ENCODE measurements around the gene ACE2. TPM values are rescaled to one million over a fixed set of nuclear protein-coding genes. Genes with fewer than 3 reads are reported as not detected.

Gene ACE2
- polyA plus RNA-seq, 1 donor from 2014 or later: 0.64 TPM

DNA sequence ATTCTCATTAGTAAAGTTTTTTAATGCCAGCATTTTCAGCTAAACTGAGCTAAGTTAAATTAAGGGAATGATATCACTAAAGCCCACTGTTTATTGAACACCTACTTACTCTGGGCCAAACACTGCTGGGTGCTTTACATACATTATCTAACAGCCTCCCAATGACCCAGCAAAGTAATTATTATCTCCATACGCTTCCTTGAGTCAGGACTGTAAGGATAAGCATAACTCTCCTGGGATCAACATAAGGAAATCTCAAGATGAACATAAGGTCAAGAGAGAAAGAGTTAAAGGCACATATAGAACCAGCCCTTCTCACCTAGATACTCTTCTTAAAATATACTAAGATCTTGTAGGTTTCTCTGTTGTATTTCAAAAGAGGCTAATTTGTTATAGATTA is 86.5 kb downstream of the ACE2 start:
- no peaks in the 10 kb centered on the region for H3K36me3 ChIP-seq (ENCODE audit: insufficient read depth, low read length)
- H3K79me2 ChIP-seq (replicated peaks; ENCODE audit: insufficient read depth, low read length): no peaks in the 10 kb centered on the region
- H3K27ac ChIP-seq (ENCODE audit: low read length): no peak overlapping the region
- H4K20me1 ChIP-seq (ENCODE audit: insufficient read depth): no peaks in the 10 kb centered on the region
- H3F3A ChIP-seq (ENCODE audit: insufficient read depth, low read length, poor library complexity, severe bottlenecking): no peaks in the 10 kb centered on the region
- no peak overlapping the region for H3K4me2 ChIP-seq (ENCODE audit: low read length)
- H3K27me3 ChIP-seq (ENCODE audit: insufficient read depth, low read depth, low read length): no peaks in the 10 kb centered on the region
- TF ChIP-seq TAF1 (IDR thresholded peaks at IDR 0.05; ENCODE audit: low read depth): no peak
- TF ChIP-seq RAD21 (conservative IDR thresholded peaks at IDR 0.05): no peak
- no peak for TF ChIP-seq MXI1 (conservative IDR thresholded peaks at IDR 0.05; ENCODE audit: poor library complexity, severe bottlenecking)
- TF ChIP-seq EZH2 (IDR thresholded peaks at IDR 0.05; ENCODE audit: borderline replicate concordance, insufficient read depth, low read length, poor library complexity, severe bottlenecking): no peak
- no peak for TF ChIP-seq POLR2AphosphoS5 (IDR thresholded peaks at IDR 0.05)
- TF ChIP-seq SMC3 (conservative IDR thresholded peaks at IDR 0.05; ENCODE audit: poor library complexity): no peak
- TF ChIP-seq EP300 (conservative IDR thresholded peaks at IDR 0.05; ENCODE audit: poor library complexity, severe bottlenecking): no peak
- TF ChIP-seq, protein P1, sequence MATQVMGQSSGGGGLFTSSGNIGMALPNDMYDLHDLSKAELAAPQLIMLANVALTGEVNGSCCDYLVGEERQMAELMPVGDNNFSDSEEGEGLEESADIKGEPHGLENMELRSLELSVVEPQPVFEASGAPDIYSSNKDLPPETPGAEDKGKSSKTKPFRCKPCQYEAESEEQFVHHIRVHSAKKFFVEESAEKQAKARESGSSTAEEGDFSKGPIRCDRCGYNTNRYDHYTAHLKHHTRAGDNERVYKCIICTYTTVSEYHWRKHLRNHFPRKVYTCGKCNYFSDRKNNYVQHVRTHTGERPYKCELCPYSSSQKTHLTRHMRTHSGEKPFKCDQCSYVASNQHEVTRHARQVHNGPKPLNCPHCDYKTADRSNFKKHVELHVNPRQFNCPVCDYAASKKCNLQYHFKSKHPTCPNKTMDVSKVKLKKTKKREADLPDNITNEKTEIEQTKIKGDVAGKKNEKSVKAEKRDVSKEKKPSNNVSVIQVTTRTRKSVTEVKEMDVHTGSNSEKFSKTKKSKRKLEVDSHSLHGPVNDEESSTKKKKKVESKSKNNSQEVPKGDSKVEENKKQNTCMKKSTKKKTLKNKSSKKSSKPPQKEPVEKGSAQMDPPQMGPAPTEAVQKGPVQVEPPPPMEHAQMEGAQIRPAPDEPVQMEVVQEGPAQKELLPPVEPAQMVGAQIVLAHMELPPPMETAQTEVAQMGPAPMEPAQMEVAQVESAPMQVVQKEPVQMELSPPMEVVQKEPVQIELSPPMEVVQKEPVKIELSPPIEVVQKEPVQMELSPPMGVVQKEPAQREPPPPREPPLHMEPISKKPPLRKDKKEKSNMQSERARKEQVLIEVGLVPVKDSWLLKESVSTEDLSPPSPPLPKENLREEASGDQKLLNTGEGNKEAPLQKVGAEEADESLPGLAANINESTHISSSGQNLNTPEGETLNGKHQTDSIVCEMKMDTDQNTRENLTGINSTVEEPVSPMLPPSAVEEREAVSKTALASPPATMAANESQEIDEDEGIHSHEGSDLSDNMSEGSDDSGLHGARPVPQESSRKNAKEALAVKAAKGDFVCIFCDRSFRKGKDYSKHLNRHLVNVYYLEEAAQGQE (IDR thresholded peaks at IDR 0.05; ENCODE audit: borderline replicate concordance): no peak
- TF ChIP-seq, protein P2, sequence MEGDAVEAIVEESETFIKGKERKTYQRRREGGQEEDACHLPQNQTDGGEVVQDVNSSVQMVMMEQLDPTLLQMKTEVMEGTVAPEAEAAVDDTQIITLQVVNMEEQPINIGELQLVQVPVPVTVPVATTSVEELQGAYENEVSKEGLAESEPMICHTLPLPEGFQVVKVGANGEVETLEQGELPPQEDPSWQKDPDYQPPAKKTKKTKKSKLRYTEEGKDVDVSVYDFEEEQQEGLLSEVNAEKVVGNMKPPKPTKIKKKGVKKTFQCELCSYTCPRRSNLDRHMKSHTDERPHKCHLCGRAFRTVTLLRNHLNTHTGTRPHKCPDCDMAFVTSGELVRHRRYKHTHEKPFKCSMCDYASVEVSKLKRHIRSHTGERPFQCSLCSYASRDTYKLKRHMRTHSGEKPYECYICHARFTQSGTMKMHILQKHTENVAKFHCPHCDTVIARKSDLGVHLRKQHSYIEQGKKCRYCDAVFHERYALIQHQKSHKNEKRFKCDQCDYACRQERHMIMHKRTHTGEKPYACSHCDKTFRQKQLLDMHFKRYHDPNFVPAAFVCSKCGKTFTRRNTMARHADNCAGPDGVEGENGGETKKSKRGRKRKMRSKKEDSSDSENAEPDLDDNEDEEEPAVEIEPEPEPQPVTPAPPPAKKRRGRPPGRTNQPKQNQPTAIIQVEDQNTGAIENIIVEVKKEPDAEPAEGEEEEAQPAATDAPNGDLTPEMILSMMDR (IDR thresholded peaks at IDR 0.05; ENCODE audit: poor library complexity, severe bottlenecking): no peak
- no peak overlapping the region for H3K4me3 ChIP-seq (ENCODE audit: low read length)
- no peak overlapping the region for H2AFZ ChIP-seq (ENCODE audit: low read depth, low read length)
- no peak overlapping the region for H3K9ac ChIP-seq (ENCODE audit: low read length)
- H3K9me3 ChIP-seq (ENCODE audit: low read length): no peaks in the 10 kb centered on the region
- H3K9me2 ChIP-seq (ENCODE audit: insufficient read depth, low read length): no peaks in the 10 kb centered on the region

DNA sequence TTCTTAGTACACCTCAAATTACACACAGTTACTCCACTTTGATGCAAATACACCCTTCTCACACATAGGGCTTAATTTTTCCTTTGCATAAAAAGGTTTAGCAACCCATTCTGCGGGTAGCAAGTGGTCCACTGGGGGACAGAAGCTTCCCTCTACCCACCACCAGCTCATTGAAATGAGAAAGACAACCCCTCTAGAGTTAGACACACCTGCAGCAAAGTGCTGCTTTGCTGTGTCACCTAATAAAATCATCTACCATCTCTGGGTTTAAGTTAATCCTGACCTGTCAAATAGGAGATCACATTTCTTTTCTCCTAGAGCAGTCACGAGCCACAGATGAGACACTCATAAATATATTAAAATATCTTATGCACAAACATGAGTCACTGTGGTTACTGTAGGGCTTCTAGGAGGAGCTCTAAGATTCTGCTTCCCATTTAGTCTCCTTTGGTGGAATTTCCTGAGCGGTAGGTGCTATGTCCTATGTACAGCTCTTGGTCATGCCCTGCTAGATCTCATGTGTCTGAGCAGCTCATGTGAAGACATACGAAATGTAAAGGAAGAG is 88.3 kb downstream of the ACE2 start:
- Histone ChIP-seq H3K79me2 (replicated peaks; ENCODE audit: insufficient read depth, low read length) (no peaks in the 10 kb centered on the region), H4K20me1 (ENCODE audit: insufficient read depth) (no peaks in the 10 kb centered on the region), H3K36me3 (ENCODE audit: insufficient read depth, low read length) (no peaks in the 10 kb centered on the region), H3F3A (ENCODE audit: insufficient read depth, low read length, poor library complexity, severe bottlenecking) (no peaks in the 10 kb centered on the region), H3K9ac (ENCODE audit: low read length) (no peak overlapping the region), H3K27me3 (ENCODE audit: insufficient read depth, low read depth, low read length) (no peaks in the 10 kb centered on the region), H3K9me3 (ENCODE audit: low read length) (no peaks in the 10 kb centered on the region), H2AFZ (ENCODE audit: low read depth, low read length) (no peak overlapping the region), H3K4me3 (ENCODE audit: low read length) (no peak overlapping the region), H3K9me2 (ENCODE audit: insufficient read depth, low read length) (no peaks in the 10 kb centered on the region), H3K27ac (ENCODE audit: low read length) (no peak overlapping the region), H3K4me2 (ENCODE audit: low read length) (no peak overlapping the region)
- TF ChIP-seq POLR2AphosphoS5 (IDR thresholded peaks at IDR 0.05): no peak

DNA sequence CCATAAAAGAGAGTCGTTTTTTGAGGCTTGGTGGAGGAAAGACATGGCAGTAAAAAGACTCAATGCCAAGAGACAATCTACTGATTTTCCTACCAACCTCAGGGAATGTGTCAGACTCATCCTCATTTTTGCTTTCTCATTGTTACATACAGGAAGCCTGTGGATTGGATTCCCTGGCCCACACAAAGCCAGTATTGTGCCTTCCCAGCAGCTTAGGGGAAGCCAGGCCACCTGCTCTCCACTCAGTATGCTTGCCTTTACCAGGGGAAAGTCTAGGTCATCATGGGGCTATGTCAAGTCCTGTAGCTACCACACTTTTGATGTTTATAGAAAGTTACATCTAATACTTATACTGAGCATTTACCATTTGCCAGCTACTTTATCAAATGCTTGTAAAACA is 89.2 kb downstream of the ACE2 start:
- H3K27ac ChIP-seq (ENCODE audit: low read length): no peak overlapping the region
- H3K9me3 ChIP-seq (ENCODE audit: low read length): no peaks in the 10 kb centered on the region
- H3K36me3 ChIP-seq (ENCODE audit: insufficient read depth, low read length): no peaks in the 10 kb centered on the region
- H3K9ac ChIP-seq (ENCODE audit: low read length): no peak overlapping the region
- no peak overlapping the region for H3K4me3 ChIP-seq (ENCODE audit: low read length)
- H3K27me3 ChIP-seq (ENCODE audit: insufficient read depth, low read depth, low read length): no peaks in the 10 kb centered on the region
- H3K4me2 ChIP-seq (ENCODE audit: low read length): no peak overlapping the region
- no peaks in the 10 kb centered on the region for H3K79me2 ChIP-seq (replicated peaks; ENCODE audit: insufficient read depth, low read length)
- H3F3A ChIP-seq (ENCODE audit: insufficient read depth, low read length, poor library complexity, severe bottlenecking): no peaks in the 10 kb centered on the region
- TF ChIP-seq RAD21 (conservative IDR thresholded peaks at IDR 0.05) (no peak), TAF1 (IDR thresholded peaks at IDR 0.05; ENCODE audit: low read depth) (no peak), POLR2AphosphoS5 (IDR thresholded peaks at IDR 0.05) (no peak), MXI1 (conservative IDR thresholded peaks at IDR 0.05; ENCODE audit: poor library complexity, severe bottlenecking) (no peak), EP300 (conservative IDR thresholded peaks at IDR 0.05; ENCODE audit: poor library complexity, severe bottlenecking) (no peak), EZH2 (IDR thresholded peaks at IDR 0.05; ENCODE audit: borderline replicate concordance, insufficient read depth, low read length, poor library complexity, severe bottlenecking) (no peak), SMC3 (conservative IDR thresholded peaks at IDR 0.05; ENCODE audit: poor library complexity) (no peak)
- TF ChIP-seq, protein P1 (IDR thresholded peaks at IDR 0.05; ENCODE audit: borderline replicate concordance): no peak
- TF ChIP-seq, protein P2 (IDR thresholded peaks at IDR 0.05; ENCODE audit: poor library complexity, severe bottlenecking): no peak
- H3K9me2 ChIP-seq (ENCODE audit: insufficient read depth, low read length): no peaks in the 10 kb centered on the region
- no peaks in the 10 kb centered on the region for H4K20me1 ChIP-seq (ENCODE audit: insufficient read depth)
- no peak overlapping the region for H2AFZ ChIP-seq (ENCODE audit: low read depth, low read length)

Measured in neural cell (in vitro differentiated cells).